Pancreas (tissue), 10 donors: ENCODE results near the gene CCR5. TPM values are rescaled to one million over a fixed set of nuclear protein-coding genes. Genes with fewer than 3 reads are reported as not detected.
"Not testable (repeated sequence)": the region's sequence is repeated elsewhere in the genome, so short reads cannot be mapped to it uniquely, and the experiment has no call there.

Experiments used
- ATAC-seq, 4 donors: fragments of 200-7000 bp; cut with Tn5 transposase; one replicate each; pipeline versions ENCODE4 v1.8.0 to v1.9.1; 2020; ENCODE audit warnings: mild to moderate bottlenecking in 4 of 4, moderate library complexity in 4 of 4
- DNase-seq, 6 donors: peaks; one replicate each; pipeline ENCODE4 v3.0.0-alpha.2; 2020
- FAIRE-seq: peaks from 2 replicates; lab custom pipeline; 2012; peaks lifted over from hg19 to GRCh38; lab: Jason Lieb, UNC
- H3K27ac ChIP-seq, 4 donors: fragments of 200-600 bp; sonication (generic); 1 replicate in 3 of 4; 2 replicates in 1 of 4; pipeline versions ENCODE4 v1.5.0 to v1.8.0; 2020
- H3K27me3 ChIP-seq, 4 donors: fragments of 200-600 bp; one replicate each; pipeline ENCODE4 v1.8.0; 2021
- H3K36me3 ChIP-seq, 3 donors: fragments of 200-600 bp; sonication (generic) in 1 of 3; one replicate each; pipeline versions ENCODE4 v1.5.0 to v1.8.0; 2020 to 2021
- H3K4me1 ChIP-seq, 3 donors: fragments of 200-600 bp; one replicate each; pipeline ENCODE4 v1.8.0; 2021
- H3K4me3 ChIP-seq, 4 donors: fragments of 200-600 bp; sonication (generic) in 2 of 4; one replicate each; pipeline versions ENCODE4 v1.5.0 to v1.8.0; 2020 to 2021
- H3K9me3 ChIP-seq, 4 donors: fragments of 200-600 bp; one replicate each; pipeline ENCODE4 v1.8.0; 2021
- CTCF ChIP-seq, 4 donors: fragments of 200-600 bp; sonication (generic) in 3 of 4; IDR thresholded peaks; one replicate each; pipeline versions ENCODE4 v1.5.0 to v1.8.0; 2021; ENCODE audit warnings: antibody characterized with exemption in 4 of 4
- WGBS, 2 donors: extraction: QIAGEN DNeasy Blood & Tissue Kit; methylation state at CpG; one replicate each; pipeline ENCODE4 v1.1.7; 2013; 5-methylcytosine and 5-hydroxymethylcytosine counted together
- intact Hi-C, 3 donors: fragments of 100-400 bp; cut with DNase I; formaldehyde crosslinking; loops; one replicate each; pipeline versions ENCODE4 v1.11.1 to v1.14.2; 2022
- polyA plus RNA-seq, 2 donors: library from polyadenylated mRNA; stranded (reverse); fragments of 200-250 nt; gene quantifications; one replicate each; pipeline ENCODE4 v1.2.3, GENCODE V29; 2013
- total RNA-seq, 6 donors: library from RNA; stranded (reverse); fragmentation: NEBNext Ultra II Directional in 4 of 6; extraction: Animal tissue kit (Norgen Biotek cat#: 25700) in 4 of 6; gene quantifications; one replicate each; pipeline versions ENCODE4 v1.2.1 to v1.2.4, GENCODE V29; 2021 to 2023
- donor health status: healthy with polysubstance abuse.
- donor health status: DM: no; HTN: no; CAD: no; lungs with moderate emphysema.
- donor health status: DM: no; HTN: no; CAD: no.
- donor health status: control.
- donor health status: control.
- donor health status: Bipolar disorder and iron deficiency.
- donor health status: DM: yes; HTN: yes; CAD: no.
- donor health status: DM: no; HTN: no; CAD: no.
- donor health status: DM: no; HTN: no; CAD: no.
- donor health status: DM: yes; HTN: yes; CAD: no.

Gene CCR5
- total and polyA plus RNA-seq, 8 donors, result 0.12 to 2.0 (median 0.29) TPM

GRCh38 chr3:46400846-46401245, 30.1 kb downstream of the CCR5 start:
- DNase-seq (no peak), ATAC-seq (no peak), FAIRE-seq (no peak)
- H3K27me3 ChIP-seq, result no peaks in the 10 kb centered on the region
- TF ChIP-seq CTCF (IDR thresholded peaks at IDR 0.05), result no peak
- H3K4me3 ChIP-seq, result no peak overlapping the region
- intact Hi-C loops, result no loop called here
- no peak overlapping the region for H3K27ac ChIP-seq
- H3K9me3 ChIP-seq, result no peaks in the 10 kb centered on the region
- 85 to 90% methylated on average over 5 of the region's 5 CpGs for whole genome bisulfite sequencing, 2 donors
- H3K4me1 ChIP-seq, result peaks cover 0 to 13% (median 0%) of the 10 kb centered on the region in 3 donors
- no peaks in the 10 kb centered on the region for H3K36me3 ChIP-seq

- Histone ChIP-seq H3K9me3 (no peaks in the 10 kb centered on the region), H3K36me3 (no peaks in the 10 kb centered on the region), H3K4me1 (peaks cover 0 to 15% (median 2%) of the 10 kb centered on the region in 3 donors), H3K4me3 (no peak overlapping the region), H3K27me3 (no peaks in the 10 kb centered on the region), H3K27ac (no peak overlapping the region)
- WGBS, 2 donors, result 96 to 100% methylated on average over 2 of the region's 2 CpGs
- no peak for TF ChIP-seq CTCF (IDR thresholded peaks at IDR 0.05)
- no peak for DNase-seq
- no peak for FAIRE-seq
- intact Hi-C loops, result no loop called here
- ATAC-seq, result no peak
Observed at GRCh38 chr3:46401579-46401978, 30.8 kb downstream of the CCR5 start.

GRCh38 chr3:46402902-46403301, 32.2 kb downstream of the CCR5 start:
- H3K27me3 ChIP-seq, intact Hi-C loops, H3K4me3 ChIP-seq, FAIRE-seq, H3K9me3 ChIP-seq, DNase-seq, H3K27ac ChIP-seq, ATAC-seq, H3K36me3 ChIP-seq: not testable (repeated sequence)
- WGBS, 2 donors, result 85% methylated on average over 4 of the region's 4 CpGs
- H3K4me1 ChIP-seq, result peaks cover 0 to 21% (median 4%) of the 10 kb centered on the region in 3 donors

GRCh38 chr3:46405301-46406019, 34.7 kb downstream of the CCR5 start:
- H3K27me3 ChIP-seq, result no peaks in the 10 kb centered on the region
- 9 to 13% methylated on average over 11 of the region's 11 CpGs for WGBS, 2 donors
- ATAC-seq, result peak; percentile 43 to 71 (median 60)
- H3K36me3 ChIP-seq, result no peaks in the 10 kb centered on the region
- H3K27ac ChIP-seq, result peak overlapping the region in 2 of 4 donors; percentile 67 to 73
- H3K4me3 ChIP-seq, result peak overlapping the region in 1 of 4 donors; percentile 11
- TF ChIP-seq CTCF (IDR thresholded peaks at IDR 0.05), result no peak
- intact Hi-C loops, result no loop called here
- DNase-seq, result peak in 2 of 6 donors; percentile 15 to 35
- no peaks in the 10 kb centered on the region for H3K9me3 ChIP-seq
- no peak for FAIRE-seq
- peaks cover 0 to 21% (median 4%) of the 10 kb centered on the region in 3 donors for H3K4me1 ChIP-seq

GRCh38 chr3:46406443-46406787, 35.7 kb downstream of the CCR5 start:
- intact Hi-C loops, result no loop called here
- Histone ChIP-seq H3K27ac (peak overlapping the region in 2 of 4 donors; percentile 67 to 73), H3K4me1 (peaks cover 0 to 21% (median 4%) of the 10 kb centered on the region in 3 donors), H3K27me3 (no peaks in the 10 kb centered on the region), H3K4me3 (no peak overlapping the region), H3K9me3 (no peaks in the 10 kb centered on the region), H3K36me3 (no peaks in the 10 kb centered on the region)
- WGBS, 2 donors, result 91 to 92% methylated on average over 4 of the region's 4 CpGs
- no peak for FAIRE-seq
- no peak for DNase-seq
- no peak for TF ChIP-seq CTCF (IDR thresholded peaks at IDR 0.05)
- peak in 3 of 4 donors; percentile 13 to 33 (median 24) for ATAC-seq
